ENCODE measurements around the gene SMR3B.

- TF ChIP-seq CTCF (IDR thresholded peaks at IDR 0.05) (no peak), POLR2A (IDR thresholded peaks at IDR 0.05) (no peak)
Observed at GRCh38 chr4:70336043-70336442, 46.9 kb upstream of the SMR3B start.
